Activated T-helper 2 cell treated with anti-CD3 and anti-CD28 coated beads, Interferon-gamma antibody, Interleukin-2, Interleukin-4, amounts not matched to agents 10 μg/mL and 5 μg/mL and 100 μg/mL, durations not matched to agents 14 hours and 24 hours and 36 hours (primary cell): Measurements from ENCODE around the gene ZBTB21. TPM values are rescaled to one million over a fixed set of nuclear protein-coding genes. Genes with fewer than 3 reads are reported as not detected.

Source experiments
- DNase-seq: peaks from one replicate; pipeline ENCODE4 v3.0.0; 2021; ENCODE audit warnings: low spot score
- H3K27ac Mint-ChIP-seq: one replicate; pipeline ENCODE4 v1.8.0; 2021; ENCODE audit warnings: mixed read lengths
- H3K27me3 Mint-ChIP-seq: one replicate; pipeline ENCODE4 v1.8.0; 2021; ENCODE audit warnings: low read depth, mixed read lengths
- H3K36me3 Mint-ChIP-seq: one replicate; pipeline ENCODE4 v1.8.0; 2021; ENCODE audit warnings: low read depth, mixed read lengths
- H3K4me1 Mint-ChIP-seq: one replicate; pipeline ENCODE4 v1.8.0; 2021; ENCODE audit warnings: low read depth, mixed read lengths
- H3K4me3 Mint-ChIP-seq: one replicate; pipeline ENCODE4 v1.8.0; 2021; ENCODE audit warnings: low read depth, mild to moderate bottlenecking, moderate library complexity, mixed read lengths
- H3K9me3 Mint-ChIP-seq: one replicate; pipeline ENCODE4 v1.8.0; 2021; ENCODE audit warnings: mixed read lengths
- intact Hi-C: fragments of 100-400 bp; cut with micrococcal nuclease; formaldehyde crosslinking; loops from one replicate; pipeline ENCODE4 v1.15.1; 2023
- total RNA-seq: library from RNA; stranded (reverse); gene quantifications from 2 replicates; pipeline ENCODE4 v1.2.3, GENCODE V29; 2022

The ZBTB21 gene
- total RNA-seq, 1 donor from 2014 or later: 24.5 TPM

DNA sequence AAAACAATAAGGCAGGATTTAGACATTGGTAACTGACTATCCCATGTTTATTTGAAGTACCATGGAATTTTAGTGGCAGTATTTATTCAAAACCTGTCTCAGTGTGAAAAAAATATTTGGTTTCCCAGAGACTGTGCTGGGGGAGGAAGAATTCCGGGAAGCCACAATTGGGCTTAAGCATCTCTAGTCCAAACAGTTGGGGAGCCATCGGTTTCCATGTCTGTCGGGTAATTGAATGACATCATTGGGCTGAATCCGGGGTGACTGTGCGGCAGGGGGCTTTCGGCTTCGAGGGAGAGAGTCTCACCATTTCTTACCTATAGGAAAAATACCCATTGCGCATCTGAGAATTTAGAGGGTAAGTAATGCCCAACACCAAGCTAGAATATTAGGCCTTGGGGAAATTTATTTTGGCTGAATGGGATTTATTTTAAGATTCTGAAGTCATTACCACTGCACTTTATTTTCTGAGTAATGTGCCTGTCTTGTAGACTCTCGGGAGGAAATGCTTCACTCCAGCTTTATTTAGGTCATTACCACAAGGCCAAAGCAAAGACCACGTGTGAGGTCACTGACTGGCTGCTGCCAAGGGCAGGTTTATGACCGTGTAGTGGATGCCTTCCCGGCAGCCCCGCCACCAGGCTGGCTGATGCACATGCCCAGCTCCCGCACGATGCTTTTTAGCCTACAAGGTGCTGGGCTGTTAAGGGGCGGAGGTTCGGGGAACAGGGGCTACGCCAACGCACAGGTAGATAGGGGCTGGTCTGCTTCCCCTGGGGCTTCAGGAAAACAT lies 37.9 kb upstream of the ZBTB21 start:
- Mint-ChIP-seq H3K4me1 (peaks cover 8% of the 10 kb centered on the region), H3K36me3 (no peaks in the 10 kb centered on the region), H3K9me3 (no peaks in the 10 kb centered on the region), H3K27ac (no peak overlapping the region), H3K27me3 (peaks cover 6% of the 10 kb centered on the region), H3K4me3 (no peak overlapping the region)
- no peak for DNase-seq
- intact Hi-C loops: no loop called here

DNA sequence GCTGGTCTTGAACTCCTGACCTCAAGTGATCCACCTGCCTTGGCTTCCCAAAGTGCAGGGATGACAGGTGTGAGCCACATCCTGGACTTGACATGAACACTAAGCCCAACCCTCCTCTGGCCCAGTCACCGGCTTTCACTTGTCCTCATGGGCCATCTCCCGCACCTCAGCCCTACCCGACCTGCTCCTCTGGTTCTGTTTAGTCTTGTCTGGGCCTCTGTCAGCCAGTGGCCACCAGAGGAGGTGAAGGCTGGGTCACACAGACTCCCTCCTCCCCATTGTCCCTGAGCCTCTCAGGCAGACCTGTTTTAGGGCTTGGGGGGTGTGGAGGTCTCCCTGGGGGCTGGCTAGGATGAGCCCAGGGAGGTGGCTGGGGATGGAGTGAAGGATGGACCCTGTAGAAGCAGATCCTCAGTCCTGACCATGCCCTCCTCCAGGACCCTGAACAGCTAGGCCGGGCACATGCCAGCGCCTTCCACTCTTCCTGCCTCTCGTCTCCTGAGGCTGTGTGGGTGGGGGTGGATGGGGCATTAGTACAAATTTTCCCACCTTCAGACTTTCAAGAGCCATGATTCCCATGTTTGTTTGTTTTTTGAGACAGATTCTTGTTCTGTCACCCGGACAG lies 34.8 kb upstream of the ZBTB21 start:
- Mint-ChIP-seq H3K4me1 (no peaks in the 10 kb centered on the region), H3K4me3 (no peak overlapping the region), H3K27ac (no peak overlapping the region), H3K9me3 (no peaks in the 10 kb centered on the region), H3K27me3 (no peaks in the 10 kb centered on the region), H3K36me3 (no peaks in the 10 kb centered on the region)
- DNase-seq: no peak
- intact Hi-C loops: no loop called here

DNA sequence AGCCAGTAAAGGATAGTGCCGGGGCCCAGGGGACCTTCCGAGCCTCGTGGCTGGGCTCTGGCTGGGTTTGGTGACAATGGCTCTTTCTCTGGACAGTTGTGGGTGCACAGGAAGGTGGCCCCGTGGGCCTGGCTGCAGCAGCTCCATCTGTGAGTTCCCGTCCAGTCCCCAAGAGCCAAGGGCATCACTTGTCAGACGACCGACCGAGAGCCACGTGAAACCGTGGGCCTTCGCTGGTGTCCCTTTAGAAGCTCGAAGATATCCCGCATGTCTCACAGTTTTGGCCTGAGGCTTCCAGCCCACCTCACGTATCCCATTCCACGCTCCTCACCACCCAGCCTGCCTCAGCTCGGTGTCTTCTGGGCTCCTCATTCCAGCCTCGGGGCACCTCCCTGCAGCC lies 33.8 kb upstream of the ZBTB21 start:
- intact Hi-C loops: no loop called here
- no peaks in the 10 kb centered on the region for H3K9me3 Mint-ChIP-seq

DNA sequence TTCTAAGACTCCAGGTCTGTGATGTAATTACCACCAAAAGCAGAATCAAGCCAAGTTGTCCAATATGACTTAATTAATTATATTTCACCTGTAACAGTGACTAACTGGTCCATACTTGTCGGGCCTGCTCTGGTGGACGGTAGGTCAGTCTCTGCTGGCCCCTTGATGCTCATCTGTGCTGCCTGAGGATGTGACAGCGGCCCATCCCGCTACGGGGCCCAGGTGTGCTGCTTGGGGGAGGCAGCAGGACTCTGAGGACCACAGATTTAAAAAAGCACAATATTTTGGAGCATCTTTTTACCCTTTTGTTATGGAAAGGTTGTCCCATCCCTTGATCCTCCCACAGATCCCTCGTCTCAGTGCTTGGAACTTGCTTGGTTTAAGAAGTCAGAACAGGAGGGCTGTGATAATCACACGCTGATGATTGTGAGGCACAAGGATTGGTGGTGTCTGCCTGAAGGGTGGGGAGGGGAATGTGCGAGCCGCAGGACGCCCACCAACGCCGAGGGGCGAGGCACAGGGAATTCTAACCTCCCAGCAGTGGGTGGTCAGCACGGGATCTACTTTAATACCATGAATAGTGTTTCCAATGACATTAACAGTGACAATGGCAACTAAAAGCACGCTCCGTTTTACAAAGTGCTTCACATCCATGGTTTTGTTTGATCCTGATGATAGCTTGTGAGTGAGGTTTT lies 33.2 kb upstream of the ZBTB21 start:
- no peak overlapping the region for H3K4me3 Mint-ChIP-seq
- no peak for DNase-seq
- H3K9me3 Mint-ChIP-seq: no peaks in the 10 kb centered on the region
- intact Hi-C loops: no loop called here
- H3K4me1 Mint-ChIP-seq: no peaks in the 10 kb centered on the region
- H3K36me3 Mint-ChIP-seq: no peaks in the 10 kb centered on the region
- H3K27me3 Mint-ChIP-seq: no peaks in the 10 kb centered on the region
- H3K27ac Mint-ChIP-seq: no peak overlapping the region

More for the DNA sequence above, 33.8 kb upstream of the ZBTB21 start:
- H3K27me3 Mint-ChIP-seq: no peaks in the 10 kb centered on the region
- H3K36me3 Mint-ChIP-seq: no peaks in the 10 kb centered on the region
- H3K4me3 Mint-ChIP-seq: no peak overlapping the region
- H3K27ac Mint-ChIP-seq: no peak overlapping the region
- no peaks in the 10 kb centered on the region for H3K4me1 Mint-ChIP-seq
- no peak for DNase-seq

DNA sequence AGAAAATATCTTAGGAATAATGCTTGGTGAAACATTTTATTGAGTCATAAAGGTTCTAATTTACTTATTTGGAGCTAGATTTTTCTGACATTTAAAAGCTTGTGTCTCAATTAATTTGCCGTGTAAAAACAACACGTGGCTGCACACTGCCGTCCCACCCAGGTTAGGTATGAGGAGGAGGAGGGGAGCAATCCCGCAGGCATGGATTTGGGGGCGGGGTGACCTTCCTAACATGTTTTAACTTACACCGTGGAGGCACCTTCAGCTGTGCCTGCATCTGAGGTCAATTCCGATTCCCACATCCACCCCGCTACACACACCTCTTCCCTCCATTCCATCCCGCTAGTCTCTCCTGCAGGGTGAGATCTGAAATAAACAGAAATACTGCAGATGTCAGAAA lies 32.5 kb upstream of the ZBTB21 start:
- no peaks in the 10 kb centered on the region for H3K4me1 Mint-ChIP-seq
- no peak for DNase-seq
- intact Hi-C loops: no loop called here
- H3K36me3 Mint-ChIP-seq: no peaks in the 10 kb centered on the region
- no peaks in the 10 kb centered on the region for H3K9me3 Mint-ChIP-seq
- no peaks in the 10 kb centered on the region for H3K27me3 Mint-ChIP-seq
- H3K27ac Mint-ChIP-seq: no peak overlapping the region
- no peak overlapping the region for H3K4me3 Mint-ChIP-seq

DNA sequence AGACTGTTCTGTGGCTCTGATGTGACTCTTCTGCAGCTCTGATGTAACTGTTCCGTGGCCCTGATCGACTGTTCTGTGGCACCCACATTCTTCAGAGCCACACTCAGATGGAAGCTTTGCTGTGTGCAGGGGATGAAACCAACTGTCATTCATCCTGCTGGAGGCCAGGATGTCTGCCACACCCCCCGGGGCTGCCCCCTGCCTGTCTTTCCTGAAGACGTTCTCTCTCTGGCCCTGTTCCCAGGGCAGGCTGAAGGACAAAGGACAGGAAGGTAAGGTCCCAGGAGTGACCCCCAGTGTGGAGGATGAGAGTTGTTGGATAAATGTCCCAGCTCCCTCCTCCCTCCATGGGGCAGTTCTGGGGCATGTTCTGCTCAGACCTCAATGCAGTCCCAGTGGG lies 31.6 kb upstream of the ZBTB21 start:
- H3K9me3 Mint-ChIP-seq: no peaks in the 10 kb centered on the region
- no peak for DNase-seq
- no peak overlapping the region for H3K4me3 Mint-ChIP-seq
- intact Hi-C loops: no loop called here
- H3K4me1 Mint-ChIP-seq: no peaks in the 10 kb centered on the region
- no peak overlapping the region for H3K27ac Mint-ChIP-seq
- no peaks in the 10 kb centered on the region for H3K36me3 Mint-ChIP-seq
- no peaks in the 10 kb centered on the region for H3K27me3 Mint-ChIP-seq

DNA sequence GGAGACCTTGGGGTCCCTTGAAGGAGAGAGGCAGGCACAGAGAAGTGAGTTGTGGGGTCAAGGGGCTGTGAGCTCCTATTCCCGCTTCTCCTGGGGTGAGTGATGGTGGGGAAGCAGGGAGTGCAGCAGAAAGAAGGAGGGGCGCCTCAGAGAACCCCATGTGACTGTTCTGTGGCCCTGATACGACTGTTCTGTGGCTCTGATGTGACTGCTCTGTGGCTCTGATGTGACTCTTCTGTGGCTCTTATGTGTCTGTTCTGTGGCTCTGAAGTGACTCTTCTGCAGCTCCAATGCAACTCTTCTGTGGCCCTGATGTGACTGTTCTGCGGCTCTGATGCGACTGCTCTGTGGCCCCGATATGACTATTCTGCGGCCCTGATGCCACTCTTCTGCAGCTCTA lies 31.1 kb upstream of the ZBTB21 start:
- Mint-ChIP-seq H3K4me1 (no peaks in the 10 kb centered on the region), H3K9me3 (no peaks in the 10 kb centered on the region), H3K4me3 (no peak overlapping the region), H3K36me3 (no peaks in the 10 kb centered on the region), H3K27ac (no peak overlapping the region), H3K27me3 (no peaks in the 10 kb centered on the region)
- no peak for DNase-seq
- intact Hi-C loops: no loop called here

DNA sequence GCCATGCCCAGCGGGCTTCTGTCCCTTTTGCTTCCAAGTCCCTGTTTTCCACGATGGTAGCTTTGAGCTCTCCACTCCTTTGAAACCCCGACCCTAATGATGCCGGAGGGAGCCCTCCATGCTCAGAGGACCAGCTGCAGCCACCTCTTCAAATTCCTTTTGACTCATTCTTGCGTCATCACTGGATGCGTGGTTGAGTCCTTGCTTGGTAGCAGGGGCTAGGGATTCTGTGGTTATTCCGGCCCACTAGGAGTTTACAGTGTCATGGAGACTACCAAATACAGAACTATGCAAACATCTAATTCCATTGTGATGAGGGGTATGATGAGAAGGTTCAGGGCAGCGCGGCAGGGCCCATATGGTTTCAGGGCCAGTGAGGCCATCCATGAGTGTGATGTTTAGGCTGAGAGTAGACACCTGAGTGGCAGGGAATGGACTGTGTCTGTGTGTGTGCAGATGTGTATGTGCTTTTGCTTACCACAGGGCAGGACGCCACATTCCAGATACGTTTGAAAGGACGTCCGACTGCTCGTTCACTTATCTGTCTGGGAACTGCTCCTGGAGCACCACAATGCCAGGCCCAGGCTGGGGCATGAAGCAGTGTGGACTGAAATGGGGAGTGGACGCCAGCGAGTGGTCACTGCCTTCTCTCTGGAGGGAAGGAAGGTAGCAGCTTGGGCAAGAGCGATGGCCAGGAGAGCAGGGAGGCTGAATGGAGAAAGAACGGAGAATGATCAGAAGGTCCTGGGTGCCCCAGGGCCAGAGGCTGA lies 30.4 kb upstream of the ZBTB21 start:
- Mint-ChIP-seq H3K27me3 (no peaks in the 10 kb centered on the region), H3K9me3 (no peaks in the 10 kb centered on the region), H3K36me3 (no peaks in the 10 kb centered on the region), H3K27ac (no peak overlapping the region), H3K4me1 (no peaks in the 10 kb centered on the region), H3K4me3 (no peak overlapping the region)
- intact Hi-C loops: no loop called here
- DNase-seq: no peak

DNA sequence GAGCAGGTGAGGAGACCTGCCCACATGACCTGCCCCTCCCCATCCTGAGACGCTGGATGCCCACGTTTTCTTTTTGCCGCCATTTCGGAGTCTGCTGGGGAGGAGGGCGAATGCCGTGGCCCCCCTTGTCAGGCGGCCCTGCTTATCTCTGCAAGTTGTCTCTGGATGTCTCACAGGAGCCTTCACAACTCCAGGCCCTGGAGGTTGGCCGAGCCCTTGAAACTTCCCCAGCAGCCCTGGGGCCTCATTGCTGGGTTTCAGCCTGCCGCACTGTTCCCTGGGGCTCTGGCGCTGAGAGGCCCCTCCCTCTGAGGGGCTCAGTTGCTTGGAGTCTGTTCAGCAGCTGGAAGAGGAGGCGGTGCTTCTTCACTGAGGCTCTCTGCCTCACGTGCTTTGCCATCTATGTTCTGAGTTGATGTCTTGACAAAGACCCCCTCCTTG lies 29.8 kb upstream of the ZBTB21 start:
- no peak overlapping the region for H3K4me3 Mint-ChIP-seq
- DNase-seq: no peak
- H3K27me3 Mint-ChIP-seq: peaks cover 2% of the 10 kb centered on the region
- H3K9me3 Mint-ChIP-seq: no peaks in the 10 kb centered on the region
- H3K27ac Mint-ChIP-seq: no peak overlapping the region
- no peaks in the 10 kb centered on the region for H3K36me3 Mint-ChIP-seq
- intact Hi-C loops: no loop called here
- H3K4me1 Mint-ChIP-seq: no peaks in the 10 kb centered on the region

DNA sequence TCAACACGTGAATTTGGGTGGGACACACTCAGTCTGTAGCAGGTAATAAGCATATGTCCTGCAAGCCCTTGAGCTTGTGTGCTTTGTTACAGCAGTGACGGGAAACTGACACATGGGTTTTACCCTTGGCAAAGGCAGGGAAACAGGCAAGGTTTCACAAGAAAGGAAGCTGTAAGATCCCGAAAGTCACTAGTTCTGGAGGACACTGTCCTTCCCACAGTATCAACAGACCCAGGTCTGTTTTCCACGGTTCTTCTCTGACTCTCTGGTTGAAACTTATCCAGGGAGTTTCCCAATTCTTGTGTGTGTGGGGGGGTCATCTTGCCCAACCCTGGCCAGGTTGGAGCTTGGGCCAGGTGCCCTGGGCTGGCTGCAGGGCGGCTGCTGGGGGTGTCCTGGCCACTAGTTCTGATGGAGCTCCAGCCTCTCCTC lies 29.3 kb upstream of the ZBTB21 start:
- H3K27ac Mint-ChIP-seq: no peak overlapping the region
- no peaks in the 10 kb centered on the region for H3K4me1 Mint-ChIP-seq
- no peak for DNase-seq
- intact Hi-C loops: no loop called here
- no peaks in the 10 kb centered on the region for H3K36me3 Mint-ChIP-seq
- H3K27me3 Mint-ChIP-seq: peaks cover 2% of the 10 kb centered on the region
- H3K9me3 Mint-ChIP-seq: no peaks in the 10 kb centered on the region
- H3K4me3 Mint-ChIP-seq: no peak overlapping the region

DNA sequence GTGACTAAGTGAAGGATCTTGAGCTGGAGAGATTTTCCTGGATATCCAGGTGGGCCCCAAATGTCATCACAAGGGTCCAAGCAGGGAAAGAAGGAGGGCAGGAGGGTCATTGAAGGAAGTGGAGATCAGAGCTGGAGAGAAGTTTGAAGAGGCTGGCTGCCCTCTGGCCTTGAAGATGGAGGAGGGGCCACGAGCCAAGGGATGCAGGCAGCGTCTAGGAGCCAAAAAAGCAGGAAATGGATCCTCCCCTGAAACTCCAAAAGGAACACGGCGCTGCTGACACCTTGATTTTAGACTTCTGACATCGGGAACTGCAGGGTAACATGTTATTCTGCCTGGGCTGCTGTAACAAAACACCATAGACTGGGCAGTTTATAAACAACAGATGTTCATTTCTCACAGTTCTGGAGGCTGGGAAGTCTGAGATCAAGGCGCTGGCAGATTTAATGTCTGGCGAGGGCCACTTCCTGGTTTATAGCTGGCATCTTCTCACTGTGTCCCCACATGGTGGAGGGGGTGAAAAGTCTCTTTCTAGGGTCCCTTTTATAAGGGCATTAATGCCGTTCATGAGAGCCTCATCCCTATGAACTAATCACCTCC lies 28.8 kb upstream of the ZBTB21 start:
- Mint-ChIP-seq H3K9me3 (no peaks in the 10 kb centered on the region), H3K4me1 (no peaks in the 10 kb centered on the region), H3K36me3 (no peaks in the 10 kb centered on the region), H3K27me3 (peaks cover 2% of the 10 kb centered on the region), H3K27ac (no peak overlapping the region), H3K4me3 (no peak overlapping the region)
- intact Hi-C loops: no loop called here
- no peak for DNase-seq

DNA sequence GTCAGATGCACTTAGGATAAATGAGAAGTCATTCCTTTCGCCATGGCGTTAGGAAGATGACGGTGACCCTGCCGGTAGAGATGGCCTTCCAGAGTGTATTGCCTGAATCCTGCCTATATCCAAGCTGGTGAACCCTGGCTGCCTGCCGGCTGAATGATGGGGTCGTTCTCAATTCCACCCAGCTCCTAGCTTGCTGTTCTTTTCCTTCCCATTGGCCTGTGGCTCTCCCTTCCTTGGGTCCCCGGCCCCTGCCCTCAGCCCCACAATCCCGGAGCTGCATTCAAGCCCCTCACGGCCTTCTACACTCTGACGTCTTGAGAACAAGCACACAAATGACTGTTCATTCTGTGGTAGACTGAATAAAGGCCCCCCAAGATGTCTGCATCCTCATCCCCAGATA lies 28.2 kb upstream of the ZBTB21 start:
- H3K27ac Mint-ChIP-seq: no peak overlapping the region

More for the DNA sequence above, 28.2 kb upstream of the ZBTB21 start:
- DNase-seq: no peak
- Mint-ChIP-seq H3K36me3 (no peaks in the 10 kb centered on the region), H3K27me3 (peaks cover 2% of the 10 kb centered on the region), H3K4me1 (no peaks in the 10 kb centered on the region), H3K9me3 (no peaks in the 10 kb centered on the region), H3K4me3 (no peak overlapping the region)
- intact Hi-C loops: no loop called here
